NCI-H2171 treated with DMSO at 0.1 percent for 48 hours (cell line): ENCODE measurements around the gene CCDC28B.

Experiments
- DNase-seq: peaks from one replicate; lab custom pipeline; 2025; lab: John Stamatoyannopoulos, UW

Gene CCDC28B

GRCh38 chr1:32221980-32222755, 21.8 kb downstream of the CCDC28B start, which contains the start of the genes EIF3I and TMEM234:
Gene EIF3I (plus strand): TSS chr1:32222407. CDS start chr1:32222442, 35 bp downstream.
Gene TMEM234 (minus strand): TSS chr1:32222353. CDS start chr1:32222322, 31 bp downstream.
- peak; percentile 87 for DNase-seq

GRCh38 chr1:32223683-32224082, 23.3 kb downstream of the CCDC28B start:
- no peak for DNase-seq

GRCh38 chr1:32224285-32224684, 23.9 kb downstream of the CCDC28B start:
- no peak for DNase-seq

- DNase-seq = no peak
These were observed 28.4 kb downstream of the CCDC28B start for GRCh38 chr1:32228771-32229170.

GRCh38 chr1:32231843-32232432, 31.5 kb downstream of the CCDC28B start:
- DNase-seq = no peak

- DNase-seq = peak; percentile 81
These were observed 32.3 kb downstream of the CCDC28B start for GRCh38 chr1:32232558-32233304.

GRCh38 chr1:32234792-32235191, 34.4 kb downstream of the CCDC28B start:
- no peak for DNase-seq

- peak; percentile 88 for DNase-seq
These were observed 38.9 kb downstream of the CCDC28B start for GRCh38 chr1:32239337-32239736.

GRCh38 chr1:32239790-32240139, 39.4 kb downstream of the CCDC28B start:
- peak; percentile 79 for DNase-seq

- DNase-seq = peak; percentile 77
These were observed 40.0 kb downstream of the CCDC28B start for GRCh38 chr1:32240140-32240951.

GRCh38 chr1:32241001-32241763, 40.8 kb downstream of the CCDC28B start:
- DNase-seq = peak; percentile 64

- DNase-seq = no peak
These were observed 42.0 kb downstream of the CCDC28B start for GRCh38 chr1:32242341-32242851.

GRCh38 chr1:32246888-32247273, 46.5 kb downstream of the CCDC28B start, which contains the start of gene FAM167B:
Gene FAM167B (plus strand): TSS chr1:32247222. CDS start chr1:32247422, 200 bp downstream.
- DNase-seq = no peak

- no peak for DNase-seq
These were observed 47.1 kb downstream of the CCDC28B start for GRCh38 chr1:32247452-32247851.

- peak; percentile 83 for DNase-seq
These were observed 47.8 kb downstream of the CCDC28B start for GRCh38 chr1:32247983-32248889.

- DNase-seq = no peak
These were observed 49.6 kb downstream of the CCDC28B start for GRCh38 chr1:32249831-32250525.

- DNase-seq = no peak
These were observed 50.7 kb downstream of the CCDC28B start, which contains the start of gene LCK for GRCh38 chr1:32250893-32251716. Gene LCK (plus strand): TSS chr1:32251265. CDS start chr1:32274330, 23,065 bp downstream.
